GM19043 (cell line): ENCODE measurements around the gene SMOC2.

Experiments
- ATAC-seq: cut with Tn5 transposase; IDR thresholded peaks from one replicate; pipeline ENCODE4 v1.9.1; 2021; ENCODE audit warnings: low read depth; ENCODE audit not compliant: unreplicated experiment

Gene SMOC2

GRCh38 chr6:168441434-168442391, 729 bp downstream of the SMOC2 start:
- ATAC-seq, result no peak

- no peak for ATAC-seq
These were observed 1.7 kb downstream of the SMOC2 start for GRCh38 chr6:168442646-168443045.

- no peak for ATAC-seq
These were observed 6.3 kb downstream of the SMOC2 start for GRCh38 chr6:168447282-168447681.

GRCh38 chr6:168447700-168448099, 6.7 kb downstream of the SMOC2 start:
- no peak for ATAC-seq

DNA sequence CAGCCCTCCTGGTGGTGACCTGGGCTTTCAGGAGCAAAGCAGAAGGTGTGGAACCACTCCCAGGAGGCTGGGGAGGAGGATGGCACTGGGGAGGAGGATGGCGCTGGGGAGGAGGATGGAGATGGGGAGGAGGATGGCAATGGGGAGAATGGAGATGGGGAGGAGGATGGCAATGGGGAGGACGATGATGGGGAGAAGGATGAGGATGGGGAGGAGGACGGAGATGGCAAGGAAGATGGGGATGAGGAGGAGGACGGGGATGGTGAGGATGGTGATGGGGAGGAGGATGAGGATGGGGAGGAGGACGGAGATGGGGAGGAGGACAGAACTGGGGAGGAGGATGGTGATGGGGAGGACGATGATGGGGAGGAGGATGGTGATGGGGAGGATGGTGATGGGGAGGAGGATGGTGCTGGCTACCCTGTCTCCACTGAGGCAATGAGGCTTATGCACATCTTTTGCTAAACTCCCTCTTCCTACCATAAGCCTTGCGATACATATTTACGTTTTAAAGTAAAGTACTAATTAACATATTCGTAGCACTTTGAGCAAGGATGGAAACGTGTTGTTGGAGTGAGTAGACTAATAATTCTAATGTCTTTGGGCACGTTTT, 7.4 kb downstream of the SMOC2 start:
- no peak for ATAC-seq

DNA sequence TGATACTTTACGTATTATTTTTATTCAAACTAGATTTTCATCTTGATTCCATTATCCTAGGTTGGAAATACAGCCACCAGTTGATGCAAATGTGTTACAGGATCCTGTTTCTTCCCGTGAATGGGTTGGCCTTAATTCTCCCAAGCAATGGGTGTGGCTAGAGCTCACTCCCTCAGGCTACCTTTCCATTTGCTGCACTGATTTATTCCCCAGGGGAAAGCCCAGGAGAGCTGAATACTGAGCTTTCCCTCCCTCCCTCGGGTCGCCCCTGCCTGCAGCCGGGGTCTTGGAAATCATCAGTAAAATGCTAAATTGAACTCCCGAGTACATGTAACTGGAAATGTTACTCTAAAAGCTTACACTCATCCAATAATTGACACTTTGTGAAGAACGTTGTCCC, 9.9 kb downstream of the SMOC2 start:
- ATAC-seq, result no peak

- ATAC-seq, result no peak
These were observed 11.0 kb downstream of the SMOC2 start for GRCh38 chr6:168451805-168452517.

DNA sequence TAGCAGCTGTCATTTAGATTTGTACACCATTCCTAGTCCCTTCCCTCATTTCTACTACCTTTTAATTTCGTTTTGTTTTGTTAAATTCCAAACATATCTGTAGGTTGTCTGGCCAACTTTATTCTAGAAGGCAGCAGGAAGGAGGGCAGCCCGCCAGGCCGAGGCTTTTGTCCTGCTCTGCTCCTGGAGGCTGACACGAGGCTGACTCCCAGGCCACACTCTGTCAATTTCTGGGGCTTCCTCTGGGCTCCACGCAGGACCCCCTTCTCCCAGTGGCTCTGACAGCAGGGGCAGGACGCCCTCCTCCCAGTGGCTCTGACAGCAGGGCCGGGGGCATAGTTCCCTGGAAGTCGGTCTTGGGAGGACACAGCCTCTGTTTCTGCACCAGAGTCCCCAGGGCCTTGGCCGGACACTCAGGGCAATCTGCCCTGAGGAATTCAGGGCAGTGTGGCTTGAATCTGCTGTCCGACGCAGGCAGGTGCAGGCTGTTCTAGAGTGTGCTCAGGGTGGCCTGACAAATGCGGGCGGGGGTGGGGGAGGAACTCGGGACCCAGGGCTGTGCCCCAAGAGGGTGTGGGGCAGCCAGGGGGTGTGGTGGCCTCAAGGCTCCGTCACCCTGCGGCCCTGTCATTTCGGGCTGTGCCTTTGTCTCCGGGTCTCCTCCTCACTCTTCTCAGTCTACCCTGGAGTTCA, 11.8 kb downstream of the SMOC2 start:
- no peak for ATAC-seq

DNA sequence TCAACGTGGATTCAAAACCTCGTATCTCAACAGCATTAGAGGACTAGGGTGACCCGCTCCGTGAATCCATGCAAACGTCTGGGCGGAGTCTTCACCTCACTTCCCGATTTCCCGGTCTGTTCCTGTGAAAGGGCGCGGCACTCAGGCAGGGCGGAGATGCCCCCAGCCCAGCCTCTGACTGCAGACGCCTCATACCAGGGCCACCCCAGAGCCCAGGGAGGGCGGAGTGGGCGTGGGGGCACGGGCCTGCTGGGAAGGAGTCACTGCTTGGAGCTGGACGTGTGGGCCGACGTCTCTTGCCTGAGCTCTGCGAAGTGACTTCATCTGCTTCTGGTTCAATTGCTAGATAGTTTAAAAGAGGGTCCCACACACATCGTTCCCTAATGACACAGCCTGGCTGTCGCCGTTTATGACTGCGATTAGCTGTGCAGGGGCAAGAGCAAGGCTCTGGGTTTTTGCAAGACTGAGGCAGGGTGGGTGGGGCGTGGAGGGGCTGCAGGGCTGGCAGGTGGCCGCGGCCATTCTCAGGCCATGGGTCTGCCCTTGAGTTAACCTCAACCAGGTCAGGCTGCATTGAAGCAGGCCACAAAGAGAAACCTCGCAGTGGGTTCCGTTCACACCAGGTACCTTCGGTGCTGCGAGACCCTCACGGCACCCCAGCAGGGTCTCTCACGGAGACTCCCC, 15.0 kb downstream of the SMOC2 start:
- no peak for ATAC-seq

- no peak for ATAC-seq
These were observed 16.1 kb downstream of the SMOC2 start for GRCh38 chr6:168456907-168457652.

- no peak for ATAC-seq
These were observed 16.6 kb downstream of the SMOC2 start for GRCh38 chr6:168457653-168457934.

DNA sequence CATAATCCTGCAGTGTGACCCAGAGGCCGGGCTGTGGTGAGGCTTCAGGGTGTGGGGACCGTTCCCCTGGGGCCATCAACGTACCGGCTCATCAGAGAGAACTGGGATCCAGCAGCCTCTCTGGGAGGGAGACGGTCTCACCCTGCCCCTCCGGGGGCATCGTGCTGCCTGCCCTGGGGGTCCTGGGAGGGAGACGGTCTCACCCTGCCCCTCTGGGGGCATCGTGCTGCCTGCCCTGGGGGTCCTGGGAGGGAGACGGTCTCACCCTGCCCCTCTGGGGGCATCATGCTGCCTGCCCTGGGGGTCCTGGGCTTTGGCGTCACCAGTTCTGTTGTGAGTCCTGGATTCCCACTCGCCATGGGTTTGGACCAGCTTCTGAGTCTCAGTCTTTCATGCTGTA, 17.1 kb downstream of the SMOC2 start:
- no peak for ATAC-seq

DNA sequence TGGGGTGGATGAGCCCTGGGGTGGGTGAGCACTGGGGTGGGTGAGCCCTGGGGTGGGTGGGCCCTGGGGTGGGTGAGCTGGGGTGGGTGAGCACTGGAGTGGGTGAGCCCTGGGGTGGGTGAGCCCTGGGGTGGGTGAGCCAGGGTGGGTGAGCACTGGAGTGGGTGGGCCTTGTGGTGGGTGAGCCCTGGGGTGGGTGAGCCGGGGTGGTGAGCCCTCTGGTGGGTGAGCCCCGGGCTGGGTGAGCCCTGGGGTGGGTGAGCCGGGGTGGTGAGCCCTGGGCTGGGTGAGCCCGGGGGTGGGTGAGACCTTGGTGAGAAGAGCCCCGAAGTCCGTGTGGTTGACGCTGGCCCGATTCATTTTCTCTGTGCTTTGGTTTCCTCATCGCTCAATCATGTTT, 18.6 kb downstream of the SMOC2 start:
- ATAC-seq, result no peak

DNA sequence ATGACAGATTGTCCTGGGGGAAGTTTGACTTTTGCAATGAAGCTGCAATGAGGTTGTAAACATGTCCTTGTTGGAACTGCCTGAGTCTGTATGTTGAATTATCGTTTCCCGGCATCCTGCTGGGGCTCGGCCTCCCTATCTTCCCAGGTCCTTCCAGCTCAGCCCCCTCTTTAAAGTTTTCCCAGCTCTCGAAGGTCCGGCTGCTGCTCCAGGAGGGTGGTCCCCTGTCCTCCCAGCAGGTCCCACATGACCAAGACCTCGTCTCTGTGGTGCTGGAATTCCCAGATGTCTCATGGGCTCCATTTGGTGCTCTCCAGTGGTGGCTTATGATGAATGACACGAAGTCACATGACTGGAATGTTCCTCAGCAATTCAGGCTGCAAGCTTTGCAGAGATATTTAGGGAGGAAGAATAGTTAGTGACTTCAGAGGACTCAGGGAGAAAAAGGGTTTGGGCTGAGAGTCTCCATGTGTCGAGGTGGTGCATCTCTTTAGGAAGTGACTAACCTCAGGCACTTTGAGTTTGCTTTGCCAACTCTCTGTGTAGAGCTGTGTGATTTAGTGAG, 21.4 kb downstream of the SMOC2 start:
- ATAC-seq, result no peak

DNA sequence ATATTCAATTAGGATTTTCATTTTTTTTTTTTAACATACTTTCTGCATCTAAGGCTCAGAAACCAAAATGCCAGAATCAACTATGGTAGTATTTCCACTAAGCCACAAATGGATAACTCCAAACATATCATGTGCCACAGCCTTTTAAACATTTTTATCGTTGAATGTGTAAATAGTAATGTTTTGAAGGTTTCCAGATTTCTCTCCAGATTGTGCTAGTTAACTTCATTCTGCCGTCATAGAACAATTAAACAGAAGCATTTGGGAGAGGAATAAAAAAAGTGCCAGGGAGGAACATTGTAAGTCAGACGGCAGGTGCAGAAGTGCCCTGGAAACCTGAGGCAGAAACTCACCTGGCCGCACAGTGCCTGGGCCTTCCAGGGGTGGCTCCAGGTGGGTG, 23.6 kb downstream of the SMOC2 start:
- no peak for ATAC-seq

DNA sequence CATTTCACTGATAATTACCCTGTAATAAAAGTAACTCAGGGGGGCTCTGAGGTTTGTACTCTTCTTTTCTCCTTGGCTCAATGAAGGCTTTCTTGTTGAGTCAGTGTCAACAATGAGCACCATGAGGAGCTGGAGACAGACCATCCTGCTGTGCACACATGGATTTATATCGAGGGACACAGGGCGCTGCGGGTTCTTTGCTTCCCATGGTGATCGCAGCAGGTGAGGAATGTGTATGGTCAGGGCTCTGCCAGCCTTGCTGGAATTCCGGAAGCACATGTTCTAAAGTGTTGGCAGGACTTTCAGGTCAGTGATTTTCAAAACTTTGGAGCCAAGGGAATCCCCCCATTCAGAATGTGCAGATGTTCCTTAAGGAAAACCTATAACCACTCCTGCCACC, 27.1 kb downstream of the SMOC2 start:
- no peak for ATAC-seq

GRCh38 chr6:168469521-168469920, 28.5 kb downstream of the SMOC2 start:
- ATAC-seq, result no peak

DNA sequence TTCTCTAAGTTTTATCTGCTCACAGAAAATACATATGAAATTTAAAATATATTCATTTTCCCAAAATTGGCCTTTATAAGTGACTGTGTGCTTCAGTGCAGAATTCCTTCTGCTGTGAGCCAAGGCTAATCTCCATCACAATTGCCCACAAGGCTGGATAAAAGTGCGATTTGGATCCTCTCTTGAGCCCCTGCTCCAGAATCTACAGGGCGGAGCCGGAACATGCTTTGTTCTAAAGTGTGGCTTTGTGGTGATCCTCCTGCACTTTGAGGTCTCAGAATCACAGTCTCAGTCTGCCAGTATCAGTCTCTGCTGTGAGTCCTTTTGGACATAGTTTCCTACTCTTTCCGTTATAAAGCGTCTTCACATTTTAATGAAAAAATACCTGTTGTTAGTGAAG, 28.9 kb downstream of the SMOC2 start:
- ATAC-seq, result no peak

GRCh38 chr6:168472363-168472762, 31.4 kb downstream of the SMOC2 start:
- ATAC-seq, result no peak
